Motor neuron (in vitro differentiated cells): ENCODE results near the gene GPR179. TPM values are rescaled to one million over a fixed set of nuclear protein-coding genes. Genes with fewer than 3 reads are reported as not detected.
A peak's percentile ranks its signal among the peaks of the same experiment; 100 is the strongest.

Source experiments
- ATAC-seq, 8 experiments: fragments of 200-7000 bp; cut with Tn5 transposase; replicated peaks in 6 of 8; 2 replicates each; pipeline ENCODE4 v1.8.0; 2021; ENCODE audit warnings: mild to moderate bottlenecking in 8 of 8, moderate library complexity in 8 of 8
- H3K27ac ChIP-seq, 2 donors: fragments of 250-450 bp; sonication (Bioruptor Pico); 2 replicates each; pipeline ENCODE4 v1.9.0; 2021; ENCODE audit warnings: antibody characterized with exemption in 2 of 2, mild to moderate bottlenecking in 2 of 2, moderate library complexity in 1 of 2
- H3K4me1 ChIP-seq, 2 donors: fragments of 250-450 bp; sonication (Bioruptor Pico); replicated peaks in 1 of 2; 2 replicates each; pipeline ENCODE4 v1.6.1; 2021; ENCODE audit warnings: antibody characterized with exemption in 2 of 2, mild to moderate bottlenecking in 2 of 2, moderate library complexity in 1 of 2
- H3K4me3 ChIP-seq, 5 donors: fragments of 250-450 bp; sonication (Bioruptor Pico); 2 replicates each; pipeline ENCODE4 v1.9.0; 2021; ENCODE audit warnings: antibody characterized with exemption in 5 of 5, mild to moderate bottlenecking in 5 of 5, moderate library complexity in 4 of 5
- WGBS, 10 experiments: fragments of 450-650 bp; shearing (Covaris generic); methylation state at CpG; one replicate each; pipeline ENCODE4 v1.0.0; 2022; 5-methylcytosine and 5-hydroxymethylcytosine counted together
- in situ Hi-C, 9 experiments: fragments of 400-800 bp; cut with MboI; loops; one replicate each; pipeline ENCODE4 v1.15.0; 2021; ENCODE audit warnings: low sequenced_read_pairs in 9 of 9, low pct_unique_long_range_greater_than_20kb in 2 of 9; ENCODE audit not compliant: unreplicated experiment in 9 of 9
- total RNA-seq, 8 experiments: library from RNA; unstranded; fragments of 300-600 nt; gene quantifications; 2 replicates each; pipeline versions ENCODE4 v1.2.3 to v1.2.4, GENCODE V29; 2022

The GPR179 gene
- total RNA-seq, 8 experiments from 2014 or later: 0.36 to 2.9 (median 0.82) TPM

DNA sequence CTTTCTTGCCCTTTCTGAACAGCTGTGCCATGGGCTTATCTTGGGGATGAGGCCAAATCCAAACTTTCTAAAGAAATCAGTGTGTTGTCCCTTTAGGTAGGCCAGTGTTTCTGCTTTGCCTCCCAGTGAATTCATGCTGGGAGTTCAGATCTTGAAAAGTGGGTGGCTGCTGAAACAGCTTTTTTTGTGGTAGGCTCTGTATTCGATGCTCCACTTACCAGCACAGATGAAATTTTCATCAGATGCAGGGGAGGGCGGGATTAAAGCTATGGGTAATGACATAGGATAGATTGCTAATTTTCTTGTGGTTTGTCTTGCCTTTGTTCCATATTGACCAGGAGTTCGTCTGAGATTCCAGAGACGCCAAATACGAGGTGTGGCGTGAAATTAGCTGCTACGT lies 10.7 kb upstream of the GPR179 start:
- in situ Hi-C loops: no loop called here

DNA sequence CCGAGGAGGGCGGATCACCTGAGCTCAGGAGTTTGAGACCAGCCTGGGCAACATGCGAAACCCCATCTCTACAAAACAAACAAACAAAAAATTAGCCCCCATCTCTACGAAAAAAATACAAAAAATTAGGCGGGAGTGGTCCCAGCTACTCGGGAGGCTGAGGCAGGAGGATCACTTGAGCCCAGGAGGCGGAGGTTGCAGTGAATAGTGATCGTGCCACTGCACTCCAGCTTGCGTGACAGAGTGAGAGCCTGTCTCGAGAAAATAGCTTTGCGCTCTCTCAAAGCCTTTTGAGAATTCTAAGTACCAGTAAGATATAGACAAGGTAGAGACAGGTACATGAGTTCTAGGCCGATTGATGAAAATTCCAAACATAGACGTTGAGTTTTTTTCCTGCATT lies 9.9 kb upstream of the GPR179 start:
- Histone ChIP-seq H3K27ac (no peak overlapping the region), H3K4me3 (peak overlapping the region; percentile 50 to 90 (median 82)), H3K4me1 (peaks cover 39 to 43% of the 10 kb centered on the region in 2 donors)
- 42 to 100% (median 76%) methylated on average over 1 to 11 of the region's 13 CpGs; no CpG with 5 or more reads in 1 of the 10 experiments for WGBS, 10 experiments
- no peak for ATAC-seq
- in situ Hi-C loops: no loop called here

More for the DNA sequence above, 10.7 kb upstream of the GPR179 start:
- 44 to 90% (median 79%) methylated on average over 4 to 7 of the region's 7 CpGs; no CpG with 5 or more reads in 2 of the 10 experiments for whole genome bisulfite sequencing, 10 experiments
- no peak overlapping the region for H3K27ac ChIP-seq
- no peak for ATAC-seq
- peak overlapping the region; percentile 10 to 90 (median 82) for H3K4me3 ChIP-seq
- peaks cover 44 to 46% of the 10 kb centered on the region in 2 donors for H3K4me1 ChIP-seq

- no peak for ATAC-seq
- no peak overlapping the region for H3K27ac ChIP-seq
- 8 to 60% (median 23%) methylated on average over 1 to 8 of the region's 8 CpGs; no CpG with 5 or more reads in 4 of the 10 experiments for WGBS, 10 experiments
- peak overlapping the region; percentile 50 to 90 (median 82) for H3K4me3 ChIP-seq
- in situ Hi-C loops: no loop called here
- H3K4me1 ChIP-seq: peaks cover 35 to 40% of the 10 kb centered on the region in 2 donors
These were observed 9.4 kb upstream of the GPR179 start for GRCh38 chr17:38353086-38353604.

GRCh38 chr17:38352245-38353085 lies 8.7 kb upstream of the GPR179 start:
- WGBS, 10 experiments: 0 to 7% (median 0%) methylated on average over 2 to 10 of the region's 72 CpGs; no CpG with 5 or more reads in 6 of the 10 experiments
- in situ Hi-C loops: no loop called here
- peaks cover 29 to 39% of the 10 kb centered on the region in 2 donors for H3K4me1 ChIP-seq
- peak overlapping the region; percentile 50 to 90 (median 82) for H3K4me3 ChIP-seq
- H3K27ac ChIP-seq: peak overlapping the region; percentile 69 to 78
- peak; percentile 7 to 42 (median 29) for ATAC-seq

DNA sequence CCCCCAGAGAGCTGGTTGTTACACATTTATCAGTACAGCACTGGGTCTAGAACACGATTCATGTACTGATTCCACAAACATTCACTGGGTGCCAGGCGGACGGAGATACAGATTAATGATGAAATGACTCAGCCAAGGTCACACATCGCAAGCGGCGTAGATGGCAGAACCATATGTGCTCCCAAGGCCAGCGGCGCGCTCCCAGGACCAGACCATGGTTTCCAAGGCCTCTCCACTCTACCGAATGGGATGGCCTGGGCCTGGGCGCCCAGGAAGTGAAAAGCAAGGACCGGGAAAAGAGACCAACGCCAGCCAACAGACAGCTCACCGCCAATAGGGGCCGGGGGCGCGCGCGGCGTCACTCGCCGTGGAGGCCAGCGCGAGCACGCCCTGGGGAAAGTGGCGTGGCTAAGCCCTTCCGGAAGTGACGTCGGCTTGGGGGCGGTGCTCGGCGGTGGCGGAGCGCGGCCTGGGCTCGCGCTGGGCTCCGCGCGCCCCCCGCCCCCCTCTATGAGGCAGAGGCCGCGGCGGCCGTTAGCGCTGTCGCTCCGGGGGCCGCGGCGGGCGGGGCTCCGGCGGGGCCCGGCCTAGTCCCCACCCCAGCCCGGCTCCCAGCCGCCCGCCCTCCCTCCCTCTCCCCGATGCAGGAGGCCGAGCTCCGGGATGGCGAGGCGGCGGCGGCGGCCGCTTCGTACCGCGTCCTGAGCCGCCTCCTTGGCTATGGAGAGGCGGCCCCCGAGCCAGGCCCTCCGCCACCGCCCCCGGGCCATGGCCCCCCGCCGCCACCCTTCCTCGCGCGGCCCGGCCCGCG lies 7.9 kb upstream of the GPR179 start, which contains the start of gene SOCS7:
Gene SOCS7 (plus strand): TSS at position 433 of the 811 bp plus-strand sequence. CDS start 209 bp downstream, at position 642.
- peaks cover 21 to 32% of the 10 kb centered on the region in 2 donors for H3K4me1 ChIP-seq
- ATAC-seq: peak; percentile 88 to 94 (median 92)
- H3K4me3 ChIP-seq: peak within 1 kb of the TSS; percentile 50 to 90 (median 82)
- in situ Hi-C loops: no loop called here
- peak within 1 kb of the TSS; percentile 78 to 83 for H3K27ac ChIP-seq
- WGBS, 10 experiments: 14 to 77% (median 29%) methylated on average over 2 to 28 of the region's 84 CpGs; no CpG with 5 or more reads in 2 of the 10 experiments

GRCh38 chr17:38350035-38350434 lies 6.3 kb upstream of the GPR179 start:
- in situ Hi-C loops: no loop called here
- H3K4me3 ChIP-seq: no peak overlapping the region
- 76 to 93% (median 83%) methylated on average over 1 to 2 of the region's 2 CpGs; no CpG with 5 or more reads in 5 of the 10 experiments for WGBS, 10 experiments

GRCh38 chr17:38349097-38349730 lies 5.5 kb upstream of the GPR179 start:
- ATAC-seq: peak; percentile 34 to 48 (median 40)
- peak overlapping the region in 1 of 2 donors; percentile 70 for H3K27ac ChIP-seq
- 0 to 50% (median 5%) methylated on average over 2 to 8 of the region's 8 CpGs for whole genome bisulfite sequencing, 10 experiments
- H3K4me3 ChIP-seq: no peak overlapping the region
- in situ Hi-C loops: loop anchor here in 3 of 9 experiments (5.0 to 25.0 kb wide), 3 partner anchors 63 to 88 kb away; partner anchors contain the start of gene ARHGAP23 (in 1 of the 3)
- H3K4me1 ChIP-seq: peaks cover 9 to 21% of the 10 kb centered on the region in 2 donors

More at GRCh38 chr17:38350035-38350434, 6.3 kb upstream of the GPR179 start:
- Histone ChIP-seq H3K4me1 (peaks cover 17 to 29% of the 10 kb centered on the region in 2 donors), H3K27ac (peak overlapping the region in 1 of 2 donors; percentile 70)
- ATAC-seq: no peak

GRCh38 chr17:38345743-38346142 lies 2.0 kb upstream of the GPR179 start:
- H3K4me3 ChIP-seq: no peak overlapping the region
- peaks cover 6 to 17% of the 10 kb centered on the region in 2 donors for H3K4me1 ChIP-seq
- H3K27ac ChIP-seq: no peak overlapping the region
- 80 to 100% (median 91%) methylated on average over 1 to 5 of the region's 7 CpGs; no CpG with 5 or more reads in 4 of the 10 experiments for WGBS, 10 experiments
- no peak for ATAC-seq
- in situ Hi-C loops: loop anchor here in 3 of 9 experiments (5.0 to 25.0 kb wide), 3 partner anchors 67 to 92 kb away; partner anchors contain the start of gene ARHGAP23 (in 1 of the 3)

DNA sequence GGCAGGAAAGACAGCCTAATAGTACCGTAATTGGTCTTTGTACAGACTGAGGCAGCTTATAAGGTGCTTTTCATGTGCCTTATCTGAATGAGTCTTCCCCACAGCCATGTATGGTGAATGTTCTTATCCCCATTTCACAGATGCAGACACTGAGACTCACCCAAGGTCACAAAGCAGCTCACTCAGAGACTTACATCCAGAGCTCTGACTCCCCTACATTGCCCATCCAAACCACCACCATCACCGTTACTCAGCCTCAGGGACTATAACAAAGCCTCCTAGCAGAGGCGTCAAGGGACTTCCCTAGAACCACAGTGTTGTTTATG lies 627 bp upstream of the GPR179 start:
- H3K4me3 ChIP-seq: no peak overlapping the region
- in situ Hi-C loops: loop anchor here in 2 of 9 experiments (10.0 to 25.0 kb wide), 2 partner anchors 70 to 93 kb away; partner anchors contain the start of gene ARHGAP23 (in 1 of the 2)
- peaks cover 9 to 13% of the 10 kb centered on the region in 2 donors for H3K4me1 ChIP-seq
- no peak for ATAC-seq
- WGBS, 10 experiments: 50 to 100% (median 88%) methylated on average over 1 to 3 of the region's 3 CpGs; no CpG with 5 or more reads in 3 of the 10 experiments
- H3K27ac ChIP-seq: no peak overlapping the region

- H3K27ac ChIP-seq: no peak overlapping the region
- no peak for ATAC-seq
- H3K4me1 ChIP-seq: peaks cover 10 to 12% of the 10 kb centered on the region in 2 donors
- 53 to 100% (median 70%) methylated on average over 1 to 5 of the region's 18 CpGs; no CpG with 5 or more reads in 5 of the 10 experiments for WGBS, 10 experiments
- in situ Hi-C loops: loop anchor here in 2 of 9 experiments (10.0 to 25.0 kb wide), 2 partner anchors 72 to 94 kb away; partner anchors contain the start of gene ARHGAP23 (in 1 of the 2)
- no peak overlapping the region for H3K4me3 ChIP-seq
These were observed 709 bp downstream of the GPR179 start for GRCh38 chr17:38342886-38343607.

DNA sequence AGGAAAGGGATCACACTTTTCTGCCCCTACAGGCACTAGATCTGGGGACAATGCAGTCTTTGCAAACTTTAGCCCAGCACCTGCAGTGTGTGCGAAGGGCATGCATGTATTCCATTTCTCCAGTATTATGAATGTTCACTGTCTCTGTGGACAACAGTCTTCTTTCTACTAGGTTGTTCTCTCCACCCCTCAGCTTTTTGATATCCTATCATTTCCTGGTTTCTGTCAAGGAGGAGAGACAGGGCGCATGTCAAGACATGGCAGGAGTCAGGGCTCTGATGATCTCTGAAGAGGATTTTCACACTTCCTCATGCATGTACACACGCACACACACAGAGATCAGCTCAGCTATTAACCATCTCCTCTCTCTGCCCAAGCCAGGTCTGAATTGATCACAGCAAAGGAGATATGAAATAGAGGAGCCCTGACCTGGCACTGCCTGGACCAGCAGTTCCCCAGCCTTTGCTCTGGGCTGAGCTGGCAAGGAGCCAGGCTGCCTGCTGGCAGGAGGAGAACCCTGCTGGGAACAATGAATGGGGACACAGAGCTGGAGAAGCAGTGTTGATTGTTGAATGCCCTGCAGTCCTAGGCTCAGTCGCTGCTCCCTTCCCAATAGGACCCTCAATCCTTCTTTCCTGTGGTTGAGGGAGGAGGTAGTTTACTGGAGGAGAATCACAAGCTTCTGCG lies 2.6 kb downstream of the GPR179 start:
- Histone ChIP-seq H3K27ac (peak overlapping the region in 1 of 2 donors; percentile 21), H3K4me3 (no peak overlapping the region), H3K4me1 (peaks cover 10 to 12% of the 10 kb centered on the region in 2 donors)
- peak; percentile 20 to 80 (median 70) for ATAC-seq
- 13 to 100% (median 78%) methylated on average over 1 to 4 of the region's 5 CpGs for WGBS, 10 experiments
- in situ Hi-C loops: loop anchor here in 2 of 9 experiments (10.0 to 25.0 kb wide), 2 partner anchors 74 to 96 kb away; partner anchors contain the start of gene ARHGAP23 (in 1 of the 2)
